Measurements from ENCODE around the gene IL6. TPM values are rescaled to one million over a fixed set of nuclear protein-coding genes. Genes with fewer than 3 reads are reported as not detected.

Gene IL6
- total and polyA plus RNA-seq, 2 of the 8 experiments (the other 6 are each of a cell fraction or from before 2014, with no cell fraction given) = 0.12 to 0.41 TPM

DNA sequence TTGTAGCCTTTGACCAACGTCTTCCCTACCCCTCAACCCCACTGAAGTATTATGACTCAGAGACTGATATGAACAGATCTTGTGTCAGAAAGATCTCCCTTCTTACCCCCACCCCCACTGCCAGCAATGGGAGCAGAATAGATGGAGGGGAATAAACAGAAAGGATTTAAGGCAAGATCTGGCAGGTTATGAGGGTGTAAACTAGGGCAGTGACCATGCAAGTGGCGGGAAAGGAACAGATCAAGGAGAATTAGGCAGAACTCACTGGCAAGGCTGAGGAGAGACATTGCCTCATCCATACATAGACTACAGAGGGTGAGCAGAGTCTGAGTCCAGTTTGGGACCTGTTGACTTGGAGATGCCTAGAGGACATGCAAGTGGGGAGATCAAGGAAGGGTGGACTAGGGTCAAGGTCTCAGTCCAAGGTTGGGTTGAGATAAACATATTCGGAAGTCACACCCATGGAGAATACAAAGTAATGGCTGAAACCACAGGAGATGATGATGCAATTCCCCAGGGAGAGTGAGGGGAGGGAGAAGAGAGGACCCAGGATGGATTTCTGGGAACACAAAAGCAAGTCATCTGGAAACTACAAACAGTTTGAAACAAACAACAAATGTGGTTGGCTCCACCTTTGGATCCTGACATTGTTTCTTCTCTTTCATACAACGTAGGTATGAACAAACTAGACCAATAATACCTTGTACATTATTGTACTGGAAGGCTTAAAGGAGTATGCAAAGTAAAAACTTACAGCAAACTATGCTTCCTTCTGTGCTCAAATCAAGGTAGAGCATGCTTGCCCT, 44.9 kb upstream of the IL6 start:
- Histone ChIP-seq H3K4ac (replicated peaks; ENCODE audit: insufficient read length, low read depth, low read length) (peak overlapping the region; percentile 63), H3K18ac (ENCODE audit: extremely low read depth, low read length) (peak overlapping the region; percentile 42), H3K27ac (ENCODE audit: low read depth, low read length) (no peak overlapping the region), H3K14ac (ENCODE audit: insufficient read length) (no peak overlapping the region), H4K8ac (ENCODE audit: extremely low read depth, insufficient read depth, low read length) (no peak overlapping the region), H2AK5ac (ENCODE audit: low read depth, low read length) (peak overlapping the region; percentile 90), H2AFZ (ENCODE audit: low read length) (0 out of 2 replicates have a peak overlapping the region, but pooled peaks have one; percentile 59), H3K4me3 (ENCODE audit: extremely low read depth in 1 of 4, insufficient read depth in 2 of 4, low read depth in 3 of 4, low read length in 4 of 4) (no peak overlapping the region), H3K79me1 (ENCODE audit: low read depth, low read length) (no peaks in the 10 kb centered on the region), H4K91ac (replicated peaks; ENCODE audit: insufficient read length, low read length) (no peak overlapping the region), H3K79me2 (ENCODE audit: control insufficient read depth in 1 of 2, insufficient read depth in 2 of 2, low read length in 2 of 2) (no peaks in the 10 kb centered on the region; a peak in 1 of 4 replicates), H3K56ac (replicated peaks; ENCODE audit: insufficient read length, low read depth, low read length) (no peak overlapping the region), H2BK15ac (ENCODE audit: low read length) (peak overlapping the region; percentile 54; the same call in 1 of the 2 replicates), H3K4me2 (ENCODE audit: insufficient read depth in 1 of 2, low read depth in 2 of 2, low read length in 2 of 2) (no peak overlapping the region), H2BK120ac (replicated peaks; ENCODE audit: low read depth, low read length) (peak overlapping the region; percentile 38), H3K23me2 (ENCODE audit: low read depth, low read length) (no peaks in the 10 kb centered on the region; the same call in 1 of the 2 replicates), H4K5ac (ENCODE audit: insufficient read length, low read depth, low read length) (no peak overlapping the region), H3K9me3 (ENCODE audit: insufficient read depth in 2 of 2, low read depth in 1 of 2, low read length in 1 of 2) (no peaks in the 10 kb centered on the region), H3K36me3 (ENCODE audit: control insufficient read depth in 2 of 4, insufficient read depth in 4 of 4, low read length in 3 of 4) (no peaks in the 10 kb centered on the region), H3K27me3 (replicated peaks in 1 of 4; ENCODE audit: control insufficient read depth in 3 of 4, extremely low read depth in 1 of 4, insufficient read depth in 3 of 4, low read length in 3 of 4) (no peaks in the 10 kb centered on the region), H2BK20ac (ENCODE audit: low read length) (peak overlapping the region; percentile 62; the same call in 1 of the 2 replicates), H3K4me1 (replicated peaks in 1 of 4; ENCODE audit: control insufficient read depth in 3 of 4, insufficient read depth in 4 of 4, low read length in 3 of 4) (no peaks in the 10 kb centered on the region), H4K20me1 (replicated peaks in 1 of 2; ENCODE audit: control insufficient read depth in 1 of 2, insufficient read depth in 2 of 2, low read length in 2 of 2) (no peaks in the 10 kb centered on the region), H2BK5ac (ENCODE audit: low read depth, low read length) (0 out of 2 replicates have a peak overlapping the region, but pooled peaks have one; percentile 28), H3K9ac (replicated peaks in 1 of 4; ENCODE audit: extremely low read depth in 1 of 4, low read depth in 3 of 4, low read length in 3 of 4) (no peak overlapping the region), H3K23ac (ENCODE audit: insufficient read length) (no peak overlapping the region), H2BK12ac (ENCODE audit: low read depth, low read length) (peak overlapping the region; percentile 77; the same call in 1 of the 2 replicates)
- TF ChIP-seq JUN (IDR thresholded peaks at IDR 0.05; ENCODE audit: low read depth, low read length) (no peak), TEAD4 (IDR thresholded peaks at IDR 0.05; ENCODE audit: low read depth, low read length) (no peak), CHD1 (IDR thresholded peaks at IDR 0.05; ENCODE audit: low read depth, low read length) (no peak)
- TF ChIP-seq, protein P1, sequence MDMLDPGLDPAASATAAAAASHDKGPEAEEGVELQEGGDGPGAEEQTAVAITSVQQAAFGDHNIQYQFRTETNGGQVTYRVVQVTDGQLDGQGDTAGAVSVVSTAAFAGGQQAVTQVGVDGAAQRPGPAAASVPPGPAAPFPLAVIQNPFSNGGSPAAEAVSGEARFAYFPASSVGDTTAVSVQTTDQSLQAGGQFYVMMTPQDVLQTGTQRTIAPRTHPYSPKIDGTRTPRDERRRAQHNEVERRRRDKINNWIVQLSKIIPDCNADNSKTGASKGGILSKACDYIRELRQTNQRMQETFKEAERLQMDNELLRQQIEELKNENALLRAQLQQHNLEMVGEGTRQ (IDR thresholded peaks at IDR 0.05; ENCODE audit: low read length) = no peak
- POLR2A ChIA-PET (ENCODE audit: partially characterized antibody) = interaction anchor here (0.7 to 0.9 kb wide), 2 partner anchors 10 to 17 kb away, joined by 3 to 4 read pairs; no protein-coding TSS in a partner anchor
- DNase-seq (ENCODE audit: low read depth in 1 of 2, low spot score in 2 of 2) = no peak
- FAIRE-seq = no peak
- WGBS, 2 experiments (ENCODE audit: extremely low coverage in 1 of 2, insufficient coverage in 1 of 2, insufficient read length in 1 of 2, insufficient replicate concordance in 2 of 2, low coverage in 1 of 2, low lambda C conversion rate in 2 of 2, missing lambda C conversion rate in 1 of 2) = 87% methylated on average over 4 of the region's 4 CpGs; no CpG with 5 or more reads in 1 of the 2 experiments
- CTCF ChIA-PET (ENCODE audit: partially characterized antibody) = interaction anchor here (0.9 to 2.5 kb wide), 6 partner anchors 21 to 122 kb away, joined by 3 to 10 read pairs (median 5); no protein-coding TSS in a partner anchor
